ENCODE measurements around the gene MGST3. TPM values are rescaled to one million over a fixed set of nuclear protein-coding genes. Genes with fewer than 3 reads are reported as not detected.

Gene MGST3
- total and polyA plus RNA-seq, 2 of the 4 experiments (the other 2 are of a cell fraction): 159 to 213 TPM

- no peak overlapping the region for H3K4ac ChIP-seq (ENCODE audit: low read depth, low read length)
- intact Hi-C loops (cut with micrococcal nuclease): no loop called here
- H4K20me1 ChIP-seq (ENCODE audit: insufficient read depth, low read length): no peaks in the 10 kb centered on the region
- peaks cover 2% of the 10 kb centered on the region for H3K9me1 ChIP-seq (ENCODE audit: insufficient read depth, low read length)
- H2BK5ac ChIP-seq (ENCODE audit: low read depth, low read length, poor library complexity, severe bottlenecking): no peak overlapping the region
- no peak overlapping the region for H3K56ac ChIP-seq (ENCODE audit: extremely low read depth, insufficient read depth, low read length)
- no peak overlapping the region for H4K91ac ChIP-seq (ENCODE audit: insufficient read depth, low read depth, low read length)
- peaks cover 32% of the 10 kb centered on the region for H3K36me3 ChIP-seq (ENCODE audit: control insufficient read depth, insufficient read depth, low read length)
- H3K27me3 ChIP-seq (ENCODE audit: control insufficient read depth, insufficient read depth, low read length): no peaks in the 10 kb centered on the region
- H3K79me1 ChIP-seq (ENCODE audit: low read depth in 1 of 2, low read length in 2 of 2): peaks cover 0 to 11% of the 10 kb centered on the region in 2 experiments; a peak in 2 of 4 replicates
- no peak overlapping the region for H2AK9ac ChIP-seq (replicated peaks; ENCODE audit: low read depth, low read length, poor library complexity)
- CTCF ChIA-PET: no interaction called here
- ATAC-seq (ENCODE audit: low read depth) (no peak), DNase-seq (no peak)
- in situ Hi-C loops (cut with MboI; ENCODE audit: low sequenced_read_pairs): no loop called here
- H3K23ac ChIP-seq (ENCODE audit: low read depth, low read length): no peak overlapping the region
- no peak for TF ChIP-seq POLR2A (IDR thresholded peaks at IDR 0.05; ENCODE audit: low read depth, low read length)
- TF ChIP-seq MXI1 (IDR thresholded peaks at IDR 0.05; ENCODE audit: borderline replicate concordance, low read depth, low read length): no peak
- TF ChIP-seq MAFK (IDR thresholded peaks at IDR 0.05; ENCODE audit: low read depth, low read length): peak; percentile 61
- H3K9me3 ChIP-seq (ENCODE audit: control insufficient read depth, insufficient read depth, low read length): no peaks in the 10 kb centered on the region
- H3K14ac ChIP-seq (replicated peaks; ENCODE audit: low read depth, low read length): no peak overlapping the region
- H3K4me1 ChIP-seq (ENCODE audit: control insufficient read depth, insufficient read depth, low read length): peaks cover 5% of the 10 kb centered on the region
- no peak overlapping the region for H2BK20ac ChIP-seq (ENCODE audit: low read depth, low read length)
- H2AK5ac ChIP-seq (ENCODE audit: low read depth, low read length): no peak overlapping the region
- no peak overlapping the region for H3K4me2 ChIP-seq (ENCODE audit: low read depth, low read length)
- no peak overlapping the region for H3K9ac ChIP-seq (ENCODE audit: low read depth, low read length)
- H3K4me3 ChIP-seq (ENCODE audit: insufficient read depth, low read depth, low read length): no peak overlapping the region
- H3K27ac ChIP-seq (ENCODE audit: insufficient read depth, low read length): no peak overlapping the region
- dilution Hi-C loops (cut with HindIII; ENCODE audit: low sequenced_read_pairs, unreplicated experiment): no loop called here
- WGBS, 2 experiments (ENCODE audit: extremely low coverage in 2 of 2, insufficient read length in 1 of 2): no CpG with 5 or more reads among the region's 3 CpGs
- H3K18ac ChIP-seq (ENCODE audit: low read depth, low read length): no peak overlapping the region
- H2BK120ac ChIP-seq (ENCODE audit: low read depth, low read length): no peak overlapping the region
- H2BK15ac ChIP-seq (ENCODE audit: low read depth, low read length): no peak overlapping the region
- POLR2A ChIA-PET (ENCODE audit: unreplicated experiment): no interaction called here
- no peak overlapping the region for H4K8ac ChIP-seq (ENCODE audit: low read depth in 2 of 2, low read length in 2 of 2)
- BruUV-seq (replicated peaks): no TSS peak
- H4K5ac ChIP-seq (ENCODE audit: low read depth, low read length): no peak overlapping the region
- H2AFZ ChIP-seq (replicated peaks; ENCODE audit: low read length, poor library complexity): no peak overlapping the region
Observed at GRCh38 chr1:165662186-165662585, 31.2 kb downstream of the MGST3 start.
